Nephron (organoid): ENCODE data around the gene IL22RA1.

ENCODE experiments used
- H3K27ac Mint-ChIP-seq, 3 experiments: 2 replicates each; pipeline ENCODE4 v1.8.0; 2020; ENCODE audit warnings: mixed read lengths in 3 of 3, mild to moderate bottlenecking in 2 of 3, moderate library complexity in 1 of 3
- H3K27me3 Mint-ChIP-seq: 2 replicates; pipeline ENCODE4 v1.8.0; 2021; ENCODE audit warnings: low read depth, mild to moderate bottlenecking, moderate library complexity, mixed read lengths
- H3K36me3 Mint-ChIP-seq: 2 replicates; pipeline ENCODE4 v1.8.0; 2020; ENCODE audit warnings: low read depth, mixed read lengths
- H3K4me1 Mint-ChIP-seq: 2 replicates; pipeline ENCODE4 v1.8.0; 2020; ENCODE audit warnings: mixed read lengths
- H3K4me3 Mint-ChIP-seq, 3 experiments: 2 replicates each; pipeline ENCODE4 v1.8.0; 2020; ENCODE audit warnings: mild to moderate bottlenecking in 3 of 3, mixed read lengths in 3 of 3, moderate library complexity in 2 of 3
- H3K9me3 Mint-ChIP-seq: 2 replicates; pipeline ENCODE4 v1.8.0; 2020; ENCODE audit warnings: mixed read lengths
- TF ChIP-seq, protein P1 (sequence below), 3 experiments: fragments of 200-600 bp; sonication (generic); IDR thresholded peaks; one replicate each; pipeline ENCODE4 v1.5.0; 2021; ENCODE audit warnings: antibody characterized with exemption in 3 of 3; ENCODE audit not compliant: unreplicated experiment in 3 of 3

The IL22RA1 gene

GRCh38 chr1:24162201-24162600 is 19.3 kb upstream of the IL22RA1 start:
- Mint-ChIP-seq H3K4me1 (no peaks in the 10 kb centered on the region), H3K27me3 (peaks cover 10% of the 10 kb centered on the region), H3K36me3 (peaks cover 17% of the 10 kb centered on the region), H3K4me3 (no peak overlapping the region), H3K9me3 (no peaks in the 10 kb centered on the region), H3K27ac (no peak overlapping the region)
- TF ChIP-seq, protein P1, sequence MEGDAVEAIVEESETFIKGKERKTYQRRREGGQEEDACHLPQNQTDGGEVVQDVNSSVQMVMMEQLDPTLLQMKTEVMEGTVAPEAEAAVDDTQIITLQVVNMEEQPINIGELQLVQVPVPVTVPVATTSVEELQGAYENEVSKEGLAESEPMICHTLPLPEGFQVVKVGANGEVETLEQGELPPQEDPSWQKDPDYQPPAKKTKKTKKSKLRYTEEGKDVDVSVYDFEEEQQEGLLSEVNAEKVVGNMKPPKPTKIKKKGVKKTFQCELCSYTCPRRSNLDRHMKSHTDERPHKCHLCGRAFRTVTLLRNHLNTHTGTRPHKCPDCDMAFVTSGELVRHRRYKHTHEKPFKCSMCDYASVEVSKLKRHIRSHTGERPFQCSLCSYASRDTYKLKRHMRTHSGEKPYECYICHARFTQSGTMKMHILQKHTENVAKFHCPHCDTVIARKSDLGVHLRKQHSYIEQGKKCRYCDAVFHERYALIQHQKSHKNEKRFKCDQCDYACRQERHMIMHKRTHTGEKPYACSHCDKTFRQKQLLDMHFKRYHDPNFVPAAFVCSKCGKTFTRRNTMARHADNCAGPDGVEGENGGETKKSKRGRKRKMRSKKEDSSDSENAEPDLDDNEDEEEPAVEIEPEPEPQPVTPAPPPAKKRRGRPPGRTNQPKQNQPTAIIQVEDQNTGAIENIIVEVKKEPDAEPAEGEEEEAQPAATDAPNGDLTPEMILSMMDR (IDR thresholded peaks at IDR 0.05; ENCODE audit: unreplicated experiment in 3 of 3): no peak

- Mint-ChIP-seq H3K27ac (no peak overlapping the region), H3K36me3 (peaks cover 16% of the 10 kb centered on the region), H3K4me3 (no peak overlapping the region), H3K27me3 (peaks cover 9% of the 10 kb centered on the region), H3K4me1 (no peaks in the 10 kb centered on the region), H3K9me3 (no peaks in the 10 kb centered on the region)
- TF ChIP-seq, protein P1 (IDR thresholded peaks at IDR 0.05; ENCODE audit: unreplicated experiment in 3 of 3): no peak
These were observed 18.3 kb upstream of the IL22RA1 start for GRCh38 chr1:24161270-24161669.

- Mint-ChIP-seq H3K4me3 (no peak overlapping the region), H3K36me3 (peaks cover 3% of the 10 kb centered on the region), H3K9me3 (no peaks in the 10 kb centered on the region), H3K4me1 (no peaks in the 10 kb centered on the region), H3K27me3 (peaks cover 3% of the 10 kb centered on the region), H3K27ac (no peak overlapping the region)
- TF ChIP-seq, protein P1 (IDR thresholded peaks at IDR 0.05; ENCODE audit: unreplicated experiment in 3 of 3): no peak
These were observed 16.4 kb upstream of the IL22RA1 start for GRCh38 chr1:24159366-24159765.

DNA sequence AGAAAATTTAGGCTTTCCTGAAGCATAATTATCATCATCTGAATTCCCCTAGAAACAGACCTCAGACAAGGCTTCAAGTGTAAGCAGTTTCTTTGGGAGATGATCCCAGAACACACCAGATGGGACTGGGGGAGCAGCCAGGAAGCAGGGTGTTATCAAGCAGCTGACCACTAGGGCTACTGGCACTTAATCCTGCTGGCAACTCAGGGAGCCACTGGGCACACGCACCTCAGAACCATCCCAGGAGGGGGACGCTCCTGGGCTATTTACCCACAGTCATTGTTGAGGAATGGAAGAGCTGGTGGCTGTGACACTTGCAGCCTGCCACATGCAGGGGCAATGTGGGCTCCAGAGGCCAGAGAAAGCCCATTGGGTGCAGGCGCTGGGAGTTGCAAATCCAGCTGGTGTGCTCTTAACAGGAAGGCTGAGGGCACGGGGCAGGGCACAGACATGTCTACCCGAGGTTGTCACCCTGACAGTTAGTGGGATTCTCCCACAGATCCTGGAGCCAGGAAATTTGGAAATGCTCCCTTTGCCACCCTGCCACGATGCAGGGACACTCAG is 15.1 kb upstream of the IL22RA1 start:
- TF ChIP-seq, protein P1 (IDR thresholded peaks at IDR 0.05; ENCODE audit: unreplicated experiment in 3 of 3): no peak
- H3K4me1 Mint-ChIP-seq: no peaks in the 10 kb centered on the region
- H3K27me3 Mint-ChIP-seq: peaks cover 3% of the 10 kb centered on the region
- H3K27ac Mint-ChIP-seq: no peak overlapping the region
- H3K4me3 Mint-ChIP-seq: no peak overlapping the region
- no peaks in the 10 kb centered on the region for H3K9me3 Mint-ChIP-seq
- peaks cover 3% of the 10 kb centered on the region for H3K36me3 Mint-ChIP-seq

DNA sequence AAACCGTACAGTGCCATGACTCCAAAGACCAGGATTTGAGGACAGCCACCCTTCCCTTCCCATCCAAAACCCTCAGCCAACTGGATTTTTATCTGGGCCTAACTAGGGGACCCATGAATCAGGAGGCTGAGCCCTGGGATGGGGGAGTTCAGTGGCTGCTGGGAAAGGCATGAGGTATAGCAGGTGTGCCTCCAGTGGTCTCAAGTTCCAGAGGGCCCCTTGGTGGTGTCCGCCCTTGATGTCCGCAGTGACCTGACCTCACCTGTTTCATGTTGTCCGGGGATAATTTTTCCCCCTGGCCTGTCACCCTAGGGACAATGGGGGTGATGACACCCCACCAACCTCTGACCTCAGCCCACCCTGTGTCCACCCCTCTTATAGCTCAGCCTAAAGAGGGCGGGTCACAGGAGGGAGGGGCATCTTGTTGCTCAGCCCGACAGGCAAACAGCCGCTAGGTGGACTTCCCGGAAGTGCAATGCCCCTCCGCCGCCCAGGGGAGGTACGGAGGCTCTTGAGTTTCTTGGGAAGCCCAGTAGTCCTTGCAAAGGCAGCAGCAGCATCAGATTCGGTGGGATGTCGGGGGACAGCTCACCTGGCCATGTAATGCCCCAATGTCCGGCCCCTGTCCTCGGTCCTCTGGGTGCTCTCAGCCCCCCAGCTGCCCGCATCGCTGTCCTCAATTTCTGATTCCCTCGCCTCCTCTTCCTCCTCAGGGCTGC is 13.8 kb upstream of the IL22RA1 start:
- peaks cover 14% of the 10 kb centered on the region for H3K27me3 Mint-ChIP-seq
- H3K4me1 Mint-ChIP-seq: peaks cover 1% of the 10 kb centered on the region
- no peak overlapping the region for H3K4me3 Mint-ChIP-seq
- H3K9me3 Mint-ChIP-seq: no peaks in the 10 kb centered on the region
- TF ChIP-seq, protein P1 (IDR thresholded peaks at IDR 0.05; ENCODE audit: unreplicated experiment in 3 of 3): no peak
- H3K27ac Mint-ChIP-seq: no peak overlapping the region
- H3K36me3 Mint-ChIP-seq: no peaks in the 10 kb centered on the region
